Measurements from ENCODE around the gene USB1.

USB1 gene

GRCh38 chr16:58034774-58035173 is 33.6 kb downstream of the USB1 start:
- no peak for DNase-seq (ENCODE audit: low read depth)

- no peak for DNase-seq (ENCODE audit: low read depth)
Observed at GRCh38 chr16:58035356-58036170, 34.4 kb downstream of the USB1 start.

DNA sequence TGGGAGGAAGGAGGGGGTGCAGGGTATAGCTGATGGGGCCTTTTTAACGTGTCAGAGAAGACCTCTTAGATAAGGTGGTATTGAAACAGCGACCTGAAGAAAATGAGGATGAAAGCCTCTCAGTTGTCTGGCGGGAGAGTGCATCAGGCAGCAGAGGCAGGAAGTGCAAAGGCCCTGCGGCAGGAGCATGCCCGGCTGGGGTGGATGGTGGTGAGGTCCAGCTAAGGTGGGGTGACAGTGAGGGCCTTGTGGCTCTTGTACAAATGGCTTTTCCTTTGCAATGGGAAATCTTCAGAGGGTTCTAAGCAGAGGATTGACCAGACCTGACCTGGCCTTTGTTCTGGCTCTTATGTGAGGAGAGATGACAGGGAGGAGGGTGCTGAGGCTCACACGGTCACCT is 35.7 kb downstream of the USB1 start:
- DNase-seq (ENCODE audit: low read depth) = no peak

- DNase-seq (ENCODE audit: low read depth) = no peak
Observed at GRCh38 chr16:58037365-58038057, 36.3 kb downstream of the USB1 start.

- DNase-seq (ENCODE audit: low read depth) = no peak
Observed at GRCh38 chr16:58038219-58038641, 37.0 kb downstream of the USB1 start.

- DNase-seq (ENCODE audit: low read depth) = no peak
Observed at GRCh38 chr16:58039829-58040495, 38.8 kb downstream of the USB1 start.

DNA sequence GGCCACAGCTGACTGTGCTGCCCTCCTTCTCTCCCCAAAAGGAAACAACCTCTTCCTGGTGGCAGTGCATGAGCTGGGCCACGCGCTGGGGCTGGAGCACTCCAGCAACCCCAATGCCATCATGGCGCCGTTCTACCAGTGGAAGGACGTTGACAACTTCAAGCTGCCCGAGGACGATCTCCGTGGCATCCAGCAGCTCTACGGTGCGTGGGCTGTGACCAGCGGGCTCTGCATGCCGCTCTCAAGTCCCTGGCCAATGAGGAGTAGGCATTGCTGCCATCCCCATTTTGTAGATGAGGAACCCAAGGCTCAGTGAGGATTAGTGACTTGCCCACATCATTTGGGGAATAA is 39.3 kb downstream of the USB1 start:
- no peak for DNase-seq (ENCODE audit: low read depth)

DNA sequence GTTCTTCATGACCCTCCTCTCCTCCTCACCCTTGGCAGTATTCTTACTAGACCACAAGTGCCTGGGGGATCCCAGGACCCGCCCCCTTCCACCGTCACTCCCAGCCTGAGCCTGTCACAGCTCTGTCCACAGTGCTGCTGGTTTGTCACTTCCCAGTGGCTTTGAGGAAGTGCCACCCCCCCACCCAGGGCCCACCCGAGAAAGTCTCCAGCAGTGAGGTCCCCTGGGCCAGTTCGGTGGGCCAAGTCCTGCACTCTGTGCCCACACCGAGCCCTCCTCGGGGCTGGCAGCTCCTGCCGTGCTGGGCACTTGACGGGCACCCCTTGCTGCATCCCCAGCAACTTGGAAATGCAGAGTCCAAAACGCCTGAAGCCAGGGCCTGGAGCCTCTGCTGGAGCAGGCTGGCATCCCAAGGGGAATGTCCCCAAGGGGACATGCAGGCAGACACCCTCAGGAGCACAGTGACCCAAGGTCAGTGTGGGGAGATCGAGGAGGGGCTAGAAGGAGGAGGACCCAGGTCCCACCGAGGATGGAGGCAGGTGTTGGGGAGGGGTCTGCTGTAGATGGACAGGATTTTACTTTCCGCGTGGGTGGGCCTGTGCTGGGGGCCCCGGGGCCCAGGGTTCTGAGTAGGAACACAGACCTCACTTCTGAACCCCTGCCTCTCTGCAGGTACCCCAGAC is 39.9 kb downstream of the USB1 start:
- DNase-seq (ENCODE audit: low read depth) = no peak

GRCh38 chr16:58041628-58041955 is 40.4 kb downstream of the USB1 start:
- no peak for DNase-seq (ENCODE audit: low read depth)

GRCh38 chr16:58042001-58042885 is 41.0 kb downstream of the USB1 start:
- DNase-seq (ENCODE audit: low read depth) = no peak

DNA sequence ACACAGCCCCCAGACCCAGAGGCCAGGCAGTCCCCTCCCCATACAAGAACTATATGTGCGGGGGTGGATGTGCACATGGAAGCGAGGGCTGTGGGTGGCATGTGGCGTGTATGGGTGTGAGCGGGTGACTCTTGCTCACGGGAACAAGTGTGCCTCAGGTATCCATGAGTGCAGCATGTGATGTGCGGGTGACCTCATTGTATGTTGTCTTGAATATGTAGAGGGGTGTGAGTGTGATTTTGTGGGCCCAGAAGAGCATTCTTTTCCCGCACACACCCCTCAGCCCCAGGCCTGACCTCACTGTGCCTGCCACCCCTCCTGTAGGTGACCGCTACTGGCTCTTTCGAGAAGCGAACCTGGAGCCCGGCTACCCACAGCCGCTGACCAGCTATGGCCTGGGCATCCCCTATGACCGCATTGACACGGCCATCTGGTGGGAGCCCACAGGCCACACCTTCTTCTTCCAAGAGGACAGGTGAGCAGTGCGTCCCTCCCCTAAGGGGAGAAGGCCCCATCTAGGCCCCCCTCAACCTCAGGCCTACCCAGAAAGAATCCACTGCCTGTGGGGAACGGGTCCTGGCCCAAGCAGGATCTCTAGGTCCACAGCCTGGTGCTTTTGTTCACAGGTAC is 41.8 kb downstream of the USB1 start:
- no peak for DNase-seq (ENCODE audit: low read depth)

DNA sequence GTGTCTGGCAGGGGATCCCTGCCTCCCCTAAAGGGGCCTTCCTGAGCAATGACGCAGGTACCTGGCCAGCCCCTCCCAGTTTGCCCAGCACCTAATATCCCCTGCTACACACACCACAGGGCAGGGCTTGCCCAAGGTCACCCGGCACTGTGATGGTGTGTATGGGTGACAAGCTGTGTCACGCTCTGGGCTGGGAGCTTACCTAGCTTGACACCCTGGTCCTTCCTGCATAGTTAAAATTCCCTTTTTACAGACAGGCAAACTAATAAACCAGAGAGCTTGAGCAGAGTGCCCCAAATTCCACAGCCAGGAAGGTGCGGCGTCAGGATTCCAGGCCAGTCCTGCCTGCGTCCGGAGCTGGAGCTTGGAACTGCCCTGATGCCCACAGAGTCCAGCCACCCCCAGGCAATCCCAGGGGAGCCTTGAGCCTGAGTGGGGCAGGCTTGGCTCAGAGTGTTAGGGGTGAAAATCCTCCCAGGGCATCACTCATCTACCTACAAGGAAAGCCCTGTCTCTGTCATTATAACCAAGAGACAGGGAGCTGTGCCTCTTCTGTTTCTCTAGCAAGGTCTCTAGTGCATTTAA is 42.5 kb downstream of the USB1 start:
- no peak for DNase-seq (ENCODE audit: low read depth)

DNA sequence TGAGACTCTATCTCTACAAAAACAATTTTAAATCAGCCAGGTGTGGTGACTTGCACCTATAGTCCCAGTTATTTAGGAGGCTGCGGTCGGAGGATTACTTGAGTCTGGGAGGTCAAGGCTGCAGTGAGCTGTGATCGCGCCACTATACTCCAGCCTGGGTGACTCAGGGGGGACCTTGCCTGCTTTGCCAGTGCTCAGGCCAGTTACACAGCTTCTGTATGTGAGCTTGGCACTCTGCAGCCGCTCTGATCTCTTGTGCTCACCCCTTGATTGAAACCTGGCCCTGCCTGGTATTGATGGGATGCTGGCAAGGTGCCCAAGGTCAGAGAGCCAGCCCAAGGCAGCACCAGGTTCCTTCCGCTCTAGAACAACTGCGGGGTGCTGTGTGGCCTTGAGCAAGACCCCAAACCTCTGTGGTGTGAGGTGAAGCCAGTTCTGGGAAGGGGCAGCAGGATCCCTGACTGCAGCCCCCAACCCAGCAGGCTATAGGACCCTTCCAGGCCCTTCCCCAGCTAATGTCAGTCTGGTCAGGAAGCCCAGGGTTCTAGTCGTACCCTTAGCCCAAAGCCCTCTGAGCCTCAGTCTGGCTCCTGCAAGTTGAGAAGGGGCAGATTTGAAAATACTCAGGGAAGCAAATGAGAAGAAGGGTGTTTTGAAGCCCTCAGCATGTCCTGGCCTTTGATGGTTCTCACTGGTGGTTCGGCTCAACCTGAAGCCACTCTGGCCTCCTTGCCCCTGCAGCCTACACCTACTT is 43.2 kb downstream of the USB1 start:
- no peak for DNase-seq (ENCODE audit: low read depth)

GRCh38 chr16:58045096-58045495 is 43.9 kb downstream of the USB1 start:
- DNase-seq (ENCODE audit: low read depth) = no peak

GRCh38 chr16:58046054-58046881 is 45.1 kb downstream of the USB1 start:
- no peak for DNase-seq (ENCODE audit: low read depth)

- no peak for DNase-seq (ENCODE audit: low read depth)
Observed at GRCh38 chr16:58046936-58047335, 45.7 kb downstream of the USB1 start.

DNA sequence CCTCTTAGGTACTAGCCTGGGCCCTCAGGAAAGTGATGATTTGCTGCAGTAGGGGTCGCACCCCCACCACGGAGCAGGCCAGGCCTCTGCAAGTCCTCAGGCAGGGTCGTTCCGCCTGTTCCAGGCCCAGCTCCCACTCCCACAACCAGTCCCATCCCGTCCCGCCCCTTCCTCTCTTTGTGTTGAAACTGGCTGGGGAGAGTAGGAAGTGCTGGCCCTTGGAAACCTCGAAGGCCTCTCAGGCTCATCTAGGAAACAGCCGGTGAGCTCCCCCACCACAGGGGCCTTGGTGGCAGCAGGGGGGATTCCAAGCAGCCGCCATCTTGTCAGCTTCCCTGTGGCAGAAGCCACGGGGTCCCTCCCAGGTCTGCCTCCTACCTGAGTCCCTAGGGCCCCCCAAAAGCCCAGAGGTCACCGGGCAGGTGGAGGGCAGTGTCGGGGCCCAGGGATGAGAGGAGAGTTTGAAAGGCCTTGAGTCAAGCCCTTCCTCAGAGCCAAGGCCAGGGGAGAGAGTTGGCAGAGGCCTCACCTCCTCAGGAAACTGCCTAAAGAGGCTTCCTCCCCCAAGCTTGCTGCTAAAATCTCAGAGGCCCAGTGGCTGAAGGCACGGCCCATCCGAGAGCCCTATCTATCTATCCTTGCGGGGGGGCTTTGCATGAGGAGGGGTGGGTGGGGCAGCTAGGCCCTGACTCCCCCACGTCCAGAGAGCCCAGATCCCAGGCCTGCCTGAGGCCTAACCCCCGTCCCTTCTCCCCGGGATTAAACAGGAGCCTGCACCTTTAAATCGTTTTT is 46.5 kb downstream of the USB1 start:
- DNase-seq (ENCODE audit: low read depth) = no peak

DNA sequence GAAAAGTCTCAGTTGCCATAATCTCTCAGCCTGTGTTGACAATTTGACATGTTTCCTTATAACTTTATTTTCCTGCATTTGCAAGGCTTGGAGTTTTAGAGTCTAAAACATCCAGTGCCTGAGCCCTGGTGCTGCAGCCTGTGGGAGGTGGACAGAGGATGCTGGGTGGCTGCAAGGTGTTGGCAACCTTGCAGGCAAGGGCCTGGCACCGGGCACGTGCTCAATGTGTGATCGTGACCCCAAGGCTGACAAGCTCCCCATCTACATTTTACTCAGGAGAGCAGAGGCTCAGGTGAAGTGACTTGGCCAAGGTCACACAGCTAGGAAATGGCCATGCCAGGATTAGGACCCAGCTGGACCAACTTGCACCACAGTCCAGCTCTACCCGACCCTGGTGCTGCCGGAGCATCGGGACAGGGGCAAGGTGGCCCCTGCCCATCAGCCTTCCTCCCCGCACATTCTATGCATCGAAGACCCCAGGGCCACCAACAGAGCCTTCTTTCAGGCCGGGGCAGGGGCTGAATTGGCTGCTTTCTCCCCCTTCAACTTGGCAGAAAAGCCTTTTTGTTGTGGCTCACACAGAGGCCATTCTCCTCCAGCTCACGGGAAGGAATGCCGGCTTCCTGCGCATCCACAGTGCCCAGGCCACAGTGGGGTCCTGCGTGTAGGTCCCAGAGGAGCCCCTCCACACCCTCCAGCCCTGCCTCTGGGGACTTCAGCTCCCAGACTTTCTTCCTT is 47.5 kb downstream of the USB1 start:
- no peak for DNase-seq (ENCODE audit: low read depth)
